Ishikawa (cell line): Measurements from ENCODE around the gene SLC52A3.

Experiments
- CEBPB ChIP-seq: IDR thresholded peaks from 2 replicates; pipeline ENCODE4 v1.6.1; 2012
- CREB1 ChIP-seq: IDR thresholded peaks from 2 replicates; pipeline ENCODE4 v1.6.1; 2012; ENCODE audit warnings: low read depth
- EGR1 ChIP-seq: IDR thresholded peaks from 2 replicates; pipeline ENCODE4 v1.6.1; 2012
- EP300 ChIP-seq: IDR thresholded peaks from 2 replicates; pipeline ENCODE4 v1.6.1; 2012; ENCODE audit warnings: borderline replicate concordance
- FOXM1 ChIP-seq: IDR thresholded peaks from 2 replicates; pipeline ENCODE4 v1.6.1; 2012; ENCODE audit warnings: low read depth, borderline replicate concordance
- MAX ChIP-seq: IDR thresholded peaks from 2 replicates; pipeline ENCODE4 v1.6.1; 2012
- NFIC ChIP-seq: IDR thresholded peaks from 2 replicates; pipeline ENCODE4 v1.6.1; 2012
- RAD21 ChIP-seq: IDR thresholded peaks from 2 replicates; pipeline ENCODE4 v1.6.1; 2012; ENCODE audit warnings: low read depth
- TAF1 ChIP-seq: IDR thresholded peaks from 2 replicates; pipeline ENCODE4 v1.6.1; 2012; ENCODE audit warnings: low read depth, mild to moderate bottlenecking
- TCF12 ChIP-seq: IDR thresholded peaks from 2 replicates; pipeline ENCODE4 v1.6.1; 2012; ENCODE audit warnings: low read depth
- TEAD4 ChIP-seq: IDR thresholded peaks from 2 replicates; pipeline ENCODE4 v1.6.1; 2012
- USF1 ChIP-seq: IDR thresholded peaks from 2 replicates; pipeline ENCODE4 v1.6.1; 2012
- YY1 ChIP-seq: IDR thresholded peaks from 2 replicates; pipeline ENCODE4 v1.6.1; 2012; ENCODE audit warnings: low read depth
- ZBTB7A ChIP-seq: IDR thresholded peaks from 2 replicates; pipeline ENCODE4 v1.6.1; 2012; ENCODE audit warnings: low read depth
- TF ChIP-seq, protein P1 (sequence below): IDR thresholded peaks from 2 replicates; pipeline ENCODE4 v1.6.1; 2012; ENCODE audit warnings: low read depth, mild to moderate bottlenecking

Gene SLC52A3

GRCh38 chr20:752291-752690, 16.0 kb downstream of the SLC52A3 start:
- TF ChIP-seq TEAD4 = no peak
- no peak for TF ChIP-seq EGR1
- TF ChIP-seq MAX = no peak
- TF ChIP-seq NFIC = no peak
- no peak for TF ChIP-seq YY1
- no peak for TF ChIP-seq TCF12
- TF ChIP-seq CREB1 = no peak
- TF ChIP-seq, protein P1, sequence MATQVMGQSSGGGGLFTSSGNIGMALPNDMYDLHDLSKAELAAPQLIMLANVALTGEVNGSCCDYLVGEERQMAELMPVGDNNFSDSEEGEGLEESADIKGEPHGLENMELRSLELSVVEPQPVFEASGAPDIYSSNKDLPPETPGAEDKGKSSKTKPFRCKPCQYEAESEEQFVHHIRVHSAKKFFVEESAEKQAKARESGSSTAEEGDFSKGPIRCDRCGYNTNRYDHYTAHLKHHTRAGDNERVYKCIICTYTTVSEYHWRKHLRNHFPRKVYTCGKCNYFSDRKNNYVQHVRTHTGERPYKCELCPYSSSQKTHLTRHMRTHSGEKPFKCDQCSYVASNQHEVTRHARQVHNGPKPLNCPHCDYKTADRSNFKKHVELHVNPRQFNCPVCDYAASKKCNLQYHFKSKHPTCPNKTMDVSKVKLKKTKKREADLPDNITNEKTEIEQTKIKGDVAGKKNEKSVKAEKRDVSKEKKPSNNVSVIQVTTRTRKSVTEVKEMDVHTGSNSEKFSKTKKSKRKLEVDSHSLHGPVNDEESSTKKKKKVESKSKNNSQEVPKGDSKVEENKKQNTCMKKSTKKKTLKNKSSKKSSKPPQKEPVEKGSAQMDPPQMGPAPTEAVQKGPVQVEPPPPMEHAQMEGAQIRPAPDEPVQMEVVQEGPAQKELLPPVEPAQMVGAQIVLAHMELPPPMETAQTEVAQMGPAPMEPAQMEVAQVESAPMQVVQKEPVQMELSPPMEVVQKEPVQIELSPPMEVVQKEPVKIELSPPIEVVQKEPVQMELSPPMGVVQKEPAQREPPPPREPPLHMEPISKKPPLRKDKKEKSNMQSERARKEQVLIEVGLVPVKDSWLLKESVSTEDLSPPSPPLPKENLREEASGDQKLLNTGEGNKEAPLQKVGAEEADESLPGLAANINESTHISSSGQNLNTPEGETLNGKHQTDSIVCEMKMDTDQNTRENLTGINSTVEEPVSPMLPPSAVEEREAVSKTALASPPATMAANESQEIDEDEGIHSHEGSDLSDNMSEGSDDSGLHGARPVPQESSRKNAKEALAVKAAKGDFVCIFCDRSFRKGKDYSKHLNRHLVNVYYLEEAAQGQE = no peak
- no peak for TF ChIP-seq CEBPB
- no peak for TF ChIP-seq TAF1
- no peak for TF ChIP-seq ZBTB7A

DNA sequence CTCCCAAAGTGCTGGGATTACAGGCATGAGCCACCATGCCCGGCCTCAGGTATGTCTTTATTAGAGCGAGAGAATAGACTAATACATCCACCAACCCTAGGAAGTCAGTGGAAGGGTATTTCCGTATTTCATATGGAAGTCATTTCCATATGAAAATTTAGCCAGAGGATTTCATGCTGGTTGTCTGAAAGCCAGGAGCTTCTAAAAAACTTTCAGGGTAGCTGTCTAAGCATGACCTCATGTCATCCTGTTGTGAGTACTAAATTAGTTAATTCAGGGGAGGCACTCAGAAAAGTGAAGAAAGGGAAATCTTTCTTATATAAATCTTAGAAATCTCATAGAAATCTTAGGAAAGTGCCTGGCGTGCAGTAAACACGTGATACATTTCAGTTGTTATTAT, 16.5 kb downstream of the SLC52A3 start:
- no peak for TF ChIP-seq RAD21
- TF ChIP-seq TAF1 = no peak
- TF ChIP-seq TEAD4 = no peak
- TF ChIP-seq CREB1 = no peak
- no peak for TF ChIP-seq CEBPB
- TF ChIP-seq USF1 = no peak
- TF ChIP-seq ZBTB7A = no peak
- TF ChIP-seq EP300 = no peak
- TF ChIP-seq, protein P1 = no peak
- TF ChIP-seq NFIC = no peak
- no peak for TF ChIP-seq MAX
- no peak for TF ChIP-seq YY1
- no peak for TF ChIP-seq FOXM1
- TF ChIP-seq TCF12 = no peak
- no peak for TF ChIP-seq EGR1

- TF ChIP-seq USF1 (peak; percentile 86), NFIC (no peak), FOXM1 (no peak)
These were observed 17.5 kb downstream of the SLC52A3 start for GRCh38 chr20:750801-751200.

DNA sequence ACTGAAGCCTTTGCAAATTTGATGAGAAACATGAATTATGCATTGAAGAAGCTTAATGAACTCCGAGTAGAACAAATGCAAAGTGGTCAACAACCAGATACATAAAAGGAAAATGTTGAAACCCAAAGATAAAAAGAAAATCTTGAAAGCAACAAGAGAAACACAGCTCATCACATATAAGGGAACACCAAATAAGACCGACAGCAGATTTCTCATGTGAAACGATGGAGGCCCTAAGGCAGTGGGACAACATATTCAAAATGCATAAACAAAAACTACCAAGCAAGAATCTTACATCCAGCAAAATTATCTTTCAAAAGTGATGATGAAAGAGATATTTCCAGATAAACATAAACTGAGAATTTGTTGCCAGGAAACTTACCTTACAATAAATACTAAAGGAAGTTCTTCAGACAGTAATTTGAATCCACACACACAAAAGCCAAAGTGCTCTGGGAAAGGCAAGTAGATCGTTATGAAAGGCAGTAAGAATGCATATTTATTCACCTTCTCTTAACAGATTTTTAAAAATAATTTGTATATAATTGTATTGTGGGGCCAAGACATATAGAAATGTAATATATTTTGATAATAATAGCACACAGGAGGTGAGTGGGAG, 22.5 kb downstream of the SLC52A3 start:
- TF ChIP-seq CEBPB (no peak), ZBTB7A (no peak)

- TF ChIP-seq ZBTB7A = no peak
- no peak for TF ChIP-seq RAD21
- no peak for TF ChIP-seq CREB1
- TF ChIP-seq CEBPB = no peak
- TF ChIP-seq EP300 = no peak
These were observed 26.1 kb downstream of the SLC52A3 start for GRCh38 chr20:742156-742555.

GRCh38 chr20:741620-742019, 26.7 kb downstream of the SLC52A3 start:
- TF ChIP-seq EGR1 (no peak), CEBPB (no peak), RAD21 (no peak), CREB1 (no peak), TCF12 (no peak), USF1 (no peak), FOXM1 (no peak), YY1 (no peak), TEAD4 (no peak), MAX (no peak), EP300 (no peak), TAF1 (no peak)
- TF ChIP-seq, protein P1 = no peak
